HepG2 (cell line): ENCODE results near the gene SLC6A16. TPM values are rescaled to one million over a fixed set of nuclear protein-coding genes. Genes with fewer than 3 reads are reported as not detected.

ENCODE experiments used
- ARNTL ChIP-seq: sonication (generic); formaldehyde crosslinking; IDR thresholded peaks from 2 replicates; pipeline ENCODE4 v1.4.0; 2020; ENCODE audit warnings: mild to moderate bottlenecking, missing genetic modification reagents
- CC2D1A ChIP-seq: sonication (generic); formaldehyde crosslinking; IDR thresholded peaks from 2 replicates; pipeline ENCODE4 v1.8.1; 2023; ENCODE audit warnings: mild to moderate bottlenecking, missing genetic modification reagents
- FOXA1 ChIP-seq, 2 experiments: fragments of 450-650 bp in 1 of 2; sonication (generic) in 1 of 2; formaldehyde crosslinking in 1 of 2; IDR thresholded peaks; 2 replicates each; pipeline versions ENCODE4 v1.4.0 to v1.6.1; 2016 to 2020; ENCODE audit warnings: missing genetic modification reagents in 1 of 2
- HDAC1 ChIP-seq: sonication (generic); formaldehyde crosslinking; IDR thresholded peaks from 2 replicates; pipeline ENCODE4 v1.5.1; 2020; ENCODE audit warnings: mild to moderate bottlenecking, missing genetic modification reagents
- JUNB ChIP-seq: sonication (generic); formaldehyde crosslinking; IDR thresholded peaks from 2 replicates; pipeline ENCODE4 v1.8.0; 2022; ENCODE audit warnings: missing genetic modification reagents, mild to moderate bottlenecking, borderline replicate concordance
- MXD4 ChIP-seq: IDR thresholded peaks from 2 replicates; pipeline ENCODE4 v1.6.1; 2016; ENCODE audit warnings: mild to moderate bottlenecking, missing biosample characterization, missing genetic modification reagents
- SMAD3 ChIP-seq: sonication (generic); formaldehyde crosslinking; IDR thresholded peaks from 2 replicates; pipeline ENCODE4 v1.4.0; 2020; ENCODE audit warnings: missing genetic modification reagents
- TEAD3 ChIP-seq: optimal IDR thresholded peaks from 2 replicates; pipeline ENCODE3; 2016; ENCODE audit warnings: borderline replicate concordance
- YY1 ChIP-seq: IDR thresholded peaks from 2 replicates; pipeline ENCODE4 v1.6.1; 2011; ENCODE audit warnings: low read length, low read depth, moderate library complexity, mild to moderate bottlenecking; ENCODE audit not compliant: insufficient read depth, insufficient replicate concordance
- ZFX ChIP-seq: sonication (generic); formaldehyde crosslinking; IDR thresholded peaks from 2 replicates; pipeline ENCODE4 v1.4.0; 2020; ENCODE audit warnings: mild to moderate bottlenecking, low read depth, missing genetic modification reagents, moderate library complexity
- ZNF232 ChIP-seq: sonication (generic); formaldehyde crosslinking; IDR thresholded peaks from 2 replicates; pipeline ENCODE4 v1.4.0; 2020; ENCODE audit warnings: missing genetic modification reagents, borderline replicate concordance
- ZNF260 ChIP-seq: sonication (generic); formaldehyde crosslinking; IDR thresholded peaks from 2 replicates; pipeline ENCODE4 v1.4.0; 2020; ENCODE audit warnings: missing genetic modification reagents, low read depth, mild to moderate bottlenecking, borderline replicate concordance
- polyA plus RNA-seq, 8 experiments: library from polyadenylated mRNA; depleted of rRNA in 3 of 8; stranded (reverse) in 7 of 8; unstranded in 1 of 8; fragments of >200 nt; fragmentation: Illumina TruSeq in 4 of 8; extraction: Trizol in 4 of 8; gene quantifications; 2 replicates each; pipeline versions ENCODE4 v1.2.1 to v1.2.3, GENCODE V29; 2011 to 2016; ENCODE audit warnings: low read depth in 4 of 8, missing spikeins in 1 of 8, mixed read lengths in 1 of 8; ENCODE audit not compliant: insufficient read depth in 1 of 8
- total RNA-seq, 5 experiments: library from RNA; depleted of rRNA; stranded (reverse); fragments of >200 nt; fragmentation: Illumina TruSeq; extraction: Trizol; gene quantifications; 2 replicates each; pipeline ENCODE4 v1.2.3, GENCODE V29; 2016; ENCODE audit warnings: low read depth in 1 of 5
- TF ChIP-seq, protein P1 (sequence below): fragments of 450-650 bp; IDR thresholded peaks from 2 replicates; pipeline ENCODE4 v1.6.1; 2016
- TF ChIP-seq, protein P2 (sequence below): IDR thresholded peaks from 2 replicates; pipeline ENCODE4 v1.6.1; 2016
- TF ChIP-seq, protein P3 (sequence below): IDR thresholded peaks from 2 replicates; pipeline ENCODE4 v1.6.1; 2012; ENCODE audit warnings: inconsistent platforms
- TF ChIP-seq, protein P4 (sequence below): sonication (generic); formaldehyde crosslinking; conservative IDR thresholded peaks from 2 replicates; pipeline ENCODE4 v1.4.0; 2020; ENCODE audit warnings: mild to moderate bottlenecking, missing genetic modification reagents, moderate library complexity

Gene SLC6A16
- total and polyA plus RNA-seq, 2 of the 13 experiments (the other 11 are each of a cell fraction or from before 2014, with no cell fraction given), result 0.07 to 0.18 TPM

DNA sequence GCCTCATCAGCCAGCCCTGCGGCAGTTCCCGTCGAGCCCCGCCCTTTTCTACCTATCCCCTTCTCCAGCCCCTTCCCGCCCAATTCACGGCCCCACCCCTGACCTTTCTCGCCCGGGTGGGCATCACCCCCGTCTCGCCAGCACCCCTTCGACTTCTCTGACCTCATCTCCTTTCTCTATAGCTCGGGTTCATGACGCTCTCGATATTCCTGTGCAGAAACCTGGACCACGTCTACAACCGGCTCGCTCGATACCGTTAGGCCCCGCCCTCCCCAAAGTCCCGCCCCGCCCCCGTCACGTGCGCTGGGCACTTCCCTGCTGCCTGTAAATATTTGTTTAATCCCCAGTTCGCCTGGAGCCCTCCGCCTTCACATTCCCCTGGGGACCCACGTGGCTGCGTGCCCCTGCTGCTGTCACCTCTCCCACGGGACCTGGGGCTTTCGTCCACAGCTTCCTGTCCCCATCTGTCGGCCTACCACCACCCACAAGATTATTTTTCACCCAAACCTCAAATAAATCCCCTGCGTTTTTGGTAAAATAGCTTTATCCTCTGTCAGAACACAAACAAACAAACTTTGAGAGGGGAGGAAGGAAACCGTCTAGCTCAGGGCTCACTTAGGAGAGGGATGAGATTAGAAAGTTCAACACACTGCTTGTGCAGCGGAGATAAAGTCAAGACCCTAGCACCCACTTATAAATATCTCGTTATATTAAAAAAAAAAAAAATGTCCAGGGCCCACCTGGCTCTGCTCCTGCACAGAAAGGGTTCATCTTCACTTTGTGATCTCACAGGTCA is 15.3 kb upstream of the SLC6A16 start (continued):
- TF ChIP-seq, protein P1, sequence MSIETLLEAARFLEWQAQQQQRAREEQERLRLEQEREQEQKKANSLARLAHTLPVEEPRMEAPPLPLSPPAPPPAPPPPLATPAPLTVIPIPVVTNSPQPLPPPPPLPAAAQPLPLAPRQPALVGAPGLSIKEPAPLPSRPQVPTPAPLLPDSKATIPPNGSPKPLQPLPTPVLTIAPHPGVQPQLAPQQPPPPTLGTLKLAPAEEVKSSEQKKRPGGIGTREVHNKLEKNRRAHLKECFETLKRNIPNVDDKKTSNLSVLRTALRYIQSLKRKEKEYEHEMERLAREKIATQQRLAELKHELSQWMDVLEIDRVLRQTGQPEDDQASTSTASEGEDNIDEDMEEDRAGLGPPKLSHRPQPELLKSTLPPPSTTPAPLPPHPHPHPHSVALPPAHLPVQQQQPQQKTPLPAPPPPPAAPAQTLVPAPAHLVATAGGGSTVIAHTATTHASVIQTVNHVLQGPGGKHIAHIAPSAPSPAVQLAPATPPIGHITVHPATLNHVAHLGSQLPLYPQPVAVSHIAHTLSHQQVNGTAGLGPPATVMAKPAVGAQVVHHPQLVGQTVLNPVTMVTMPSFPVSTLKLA, result peak; percentile 71
- TF ChIP-seq ZFX (CRISPR knock-in tag) (peak; percentile 44; the same call in 1 of the 2 replicates), TEAD3 (CRISPR knock-in tag) (peak; percentile 71), FOXA1 (IDR thresholded peaks at IDR 0.05) (no peak), FOXA1 (CRISPR knock-in tag; IDR thresholded peaks at IDR 0.05) (peak; percentile 74), JUNB (CRISPR knock-in tag) (no peak), YY1 (peak; percentile 12), SMAD3 (CRISPR knock-in tag) (0 out of 2 replicates have a peak, but pooled peaks have one; percentile 33), HDAC1 (peak; percentile 54; the same call in 1 of the 2 replicates), CC2D1A (no peak), MXD4 (peak; percentile 91), ZNF232 (CRISPR knock-in tag) (no peak), ZNF260 (CRISPR knock-in tag) (no peak), ARNTL (CRISPR knock-in tag) (peak; percentile 96)
- TF ChIP-seq, protein P2, sequence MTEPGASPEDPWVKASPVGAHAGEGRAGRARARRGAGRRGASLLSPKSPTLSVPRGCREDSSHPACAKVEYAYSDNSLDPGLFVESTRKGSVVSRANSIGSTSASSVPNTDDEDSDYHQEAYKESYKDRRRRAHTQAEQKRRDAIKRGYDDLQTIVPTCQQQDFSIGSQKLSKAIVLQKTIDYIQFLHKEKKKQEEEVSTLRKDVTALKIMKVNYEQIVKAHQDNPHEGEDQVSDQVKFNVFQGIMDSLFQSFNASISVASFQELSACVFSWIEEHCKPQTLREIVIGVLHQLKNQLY, result peak; percentile 76; the same call in 1 of the 2 replicates
- TF ChIP-seq, protein P3, sequence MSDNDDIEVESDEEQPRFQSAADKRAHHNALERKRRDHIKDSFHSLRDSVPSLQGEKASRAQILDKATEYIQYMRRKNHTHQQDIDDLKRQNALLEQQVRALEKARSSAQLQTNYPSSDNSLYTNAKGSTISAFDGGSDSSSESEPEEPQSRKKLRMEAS, result peak; percentile 89
- TF ChIP-seq, protein P4, sequence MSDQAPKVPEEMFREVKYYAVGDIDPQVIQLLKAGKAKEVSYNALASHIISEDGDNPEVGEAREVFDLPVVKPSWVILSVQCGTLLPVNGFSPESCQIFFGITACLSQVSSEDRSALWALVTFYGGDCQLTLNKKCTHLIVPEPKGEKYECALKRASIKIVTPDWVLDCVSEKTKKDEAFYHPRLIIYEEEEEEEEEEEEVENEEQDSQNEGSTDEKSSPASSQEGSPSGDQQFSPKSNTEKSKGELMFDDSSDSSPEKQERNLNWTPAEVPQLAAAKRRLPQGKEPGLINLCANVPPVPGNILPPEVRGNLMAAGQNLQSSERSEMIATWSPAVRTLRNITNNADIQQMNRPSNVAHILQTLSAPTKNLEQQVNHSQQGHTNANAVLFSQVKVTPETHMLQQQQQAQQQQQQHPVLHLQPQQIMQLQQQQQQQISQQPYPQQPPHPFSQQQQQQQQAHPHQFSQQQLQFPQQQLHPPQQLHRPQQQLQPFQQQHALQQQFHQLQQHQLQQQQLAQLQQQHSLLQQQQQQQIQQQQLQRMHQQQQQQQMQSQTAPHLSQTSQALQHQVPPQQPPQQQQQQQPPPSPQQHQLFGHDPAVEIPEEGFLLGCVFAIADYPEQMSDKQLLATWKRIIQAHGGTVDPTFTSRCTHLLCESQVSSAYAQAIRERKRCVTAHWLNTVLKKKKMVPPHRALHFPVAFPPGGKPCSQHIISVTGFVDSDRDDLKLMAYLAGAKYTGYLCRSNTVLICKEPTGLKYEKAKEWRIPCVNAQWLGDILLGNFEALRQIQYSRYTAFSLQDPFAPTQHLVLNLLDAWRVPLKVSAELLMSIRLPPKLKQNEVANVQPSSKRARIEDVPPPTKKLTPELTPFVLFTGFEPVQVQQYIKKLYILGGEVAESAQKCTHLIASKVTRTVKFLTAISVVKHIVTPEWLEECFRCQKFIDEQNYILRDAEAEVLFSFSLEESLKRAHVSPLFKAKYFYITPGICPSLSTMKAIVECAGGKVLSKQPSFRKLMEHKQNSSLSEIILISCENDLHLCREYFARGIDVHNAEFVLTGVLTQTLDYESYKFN, result peak; percentile 59
